ENCODE measurements around the gene GNPNAT1. TPM values are rescaled to one million over a fixed set of nuclear protein-coding genes. Genes with fewer than 3 reads are reported as not detected.
A peak's percentile ranks its signal among the peaks of the same experiment; 100 is the strongest.

The GNPNAT1 gene
- total and polyA plus RNA-seq, 2 experiments from 2014 or later, result 44.4 to 68.7 TPM

DNA sequence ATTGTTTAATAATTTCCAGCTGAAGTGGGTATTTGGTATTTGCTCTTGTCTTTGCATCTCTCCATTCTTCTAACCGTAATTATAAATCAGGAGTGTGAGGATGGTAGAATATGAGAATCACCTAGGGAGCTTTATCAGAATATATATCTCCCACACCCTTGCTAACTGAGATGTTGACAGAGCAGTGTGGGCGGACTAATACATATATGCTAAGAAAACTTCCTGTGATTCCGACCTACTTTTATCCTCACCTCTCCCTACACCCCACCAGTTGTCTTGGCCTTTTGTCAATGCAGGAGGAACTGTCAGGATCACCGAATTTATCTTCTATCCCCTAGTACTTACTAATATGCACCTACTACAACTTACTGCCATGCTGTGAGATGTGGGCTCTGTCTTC, 14.7 kb upstream of the GNPNAT1 start (continued):
- TF ChIP-seq, protein P1, sequence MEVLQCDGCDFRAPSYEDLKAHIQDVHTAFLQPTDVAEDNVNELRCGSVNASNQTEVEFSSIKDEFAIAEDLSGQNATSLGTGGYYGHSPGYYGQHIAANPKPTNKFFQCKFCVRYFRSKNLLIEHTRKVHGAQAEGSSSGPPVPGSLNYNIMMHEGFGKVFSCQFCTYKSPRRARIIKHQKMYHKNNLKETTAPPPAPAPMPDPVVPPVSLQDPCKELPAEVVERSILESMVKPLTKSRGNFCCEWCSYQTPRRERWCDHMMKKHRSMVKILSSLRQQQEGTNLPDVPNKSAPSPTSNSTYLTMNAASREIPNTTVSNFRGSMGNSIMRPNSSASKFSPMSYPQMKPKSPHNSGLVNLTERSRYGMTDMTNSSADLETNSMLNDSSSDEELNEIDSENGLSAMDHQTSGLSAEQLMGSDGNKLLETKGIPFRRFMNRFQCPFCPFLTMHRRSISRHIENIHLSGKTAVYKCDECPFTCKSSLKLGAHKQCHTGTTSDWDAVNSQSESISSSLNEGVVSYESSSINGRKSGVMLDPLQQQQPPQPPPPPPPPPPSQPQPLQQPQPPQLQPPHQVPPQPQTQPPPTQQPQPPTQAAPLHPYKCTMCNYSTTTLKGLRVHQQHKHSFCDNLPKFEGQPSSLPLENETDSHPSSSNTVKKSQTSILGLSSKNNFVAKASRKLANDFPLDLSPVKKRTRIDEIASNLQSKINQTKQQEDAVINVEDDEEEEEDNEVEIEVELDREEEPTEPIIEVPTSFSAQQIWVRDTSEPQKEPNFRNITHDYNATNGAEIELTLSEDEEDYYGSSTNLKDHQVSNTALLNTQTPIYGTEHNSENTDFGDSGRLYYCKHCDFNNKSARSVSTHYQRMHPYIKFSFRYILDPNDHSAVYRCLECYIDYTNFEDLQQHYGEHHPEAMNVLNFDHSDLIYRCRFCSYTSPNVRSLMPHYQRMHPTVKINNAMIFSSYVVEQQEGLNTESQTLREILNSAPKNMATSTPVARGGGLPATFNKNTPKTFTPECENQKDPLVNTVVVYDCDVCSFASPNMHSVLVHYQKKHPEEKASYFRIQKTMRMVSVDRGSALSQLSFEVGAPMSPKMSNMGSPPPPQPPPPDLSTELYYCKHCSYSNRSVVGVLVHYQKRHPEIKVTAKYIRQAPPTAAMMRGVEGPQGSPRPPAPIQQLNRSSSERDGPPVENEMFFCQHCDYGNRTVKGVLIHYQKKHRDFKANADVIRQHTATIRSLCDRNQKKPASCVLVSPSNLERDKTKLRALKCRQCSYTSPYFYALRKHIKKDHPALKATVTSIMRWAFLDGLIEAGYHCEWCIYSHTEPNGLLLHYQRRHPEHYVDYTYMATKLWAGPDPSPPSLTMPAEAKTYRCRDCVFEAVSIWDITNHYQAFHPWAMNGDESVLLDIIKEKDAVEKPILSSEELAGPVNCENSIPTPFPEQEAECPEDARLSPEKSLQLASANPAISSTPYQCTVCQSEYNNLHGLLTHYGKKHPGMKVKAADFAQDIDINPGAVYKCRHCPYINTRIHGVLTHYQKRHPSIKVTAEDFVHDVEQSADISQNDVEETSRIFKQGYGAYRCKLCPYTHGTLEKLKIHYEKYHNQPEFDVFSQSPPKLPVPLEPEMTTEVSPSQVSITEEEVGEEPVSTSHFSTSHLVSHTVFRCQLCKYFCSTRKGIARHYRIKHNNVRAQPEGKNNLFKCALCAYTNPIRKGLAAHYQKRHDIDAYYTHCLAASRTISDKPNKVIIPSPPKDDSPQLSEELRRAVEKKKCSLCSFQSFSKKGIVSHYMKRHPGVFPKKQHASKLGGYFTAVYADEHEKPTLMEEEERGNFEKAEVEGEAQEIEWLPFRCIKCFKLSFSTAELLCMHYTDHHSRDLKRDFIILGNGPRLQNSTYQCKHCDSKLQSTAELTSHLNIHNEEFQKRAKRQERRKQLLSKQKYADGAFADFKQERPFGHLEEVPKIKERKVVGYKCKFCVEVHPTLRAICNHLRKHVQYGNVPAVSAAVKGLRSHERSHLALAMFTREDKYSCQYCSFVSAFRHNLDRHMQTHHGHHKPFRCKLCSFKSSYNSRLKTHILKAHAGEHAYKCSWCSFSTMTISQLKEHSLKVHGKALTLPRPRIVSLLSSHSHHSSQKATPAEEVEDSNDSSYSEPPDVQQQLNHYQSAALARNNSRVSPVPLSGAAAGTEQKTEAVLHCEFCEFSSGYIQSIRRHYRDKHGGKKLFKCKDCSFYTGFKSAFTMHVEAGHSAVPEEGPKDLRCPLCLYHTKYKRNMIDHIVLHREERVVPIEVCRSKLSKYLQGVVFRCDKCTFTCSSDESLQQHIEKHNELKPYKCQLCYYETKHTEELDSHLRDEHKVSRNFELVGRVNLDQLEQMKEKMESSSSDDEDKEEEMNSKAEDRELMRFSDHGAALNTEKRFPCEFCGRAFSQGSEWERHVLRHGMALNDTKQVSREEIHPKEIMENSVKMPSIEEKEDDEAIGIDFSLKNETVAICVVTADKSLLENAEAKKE (CRISPR knock-in tag; IDR thresholded peaks at IDR 0.05), result no peak
- TF ChIP-seq NANOG (IDR thresholded peaks at IDR 0.05; ENCODE audit: borderline replicate concordance), result no peak
- no peak for TF ChIP-seq POLR2AphosphoS5 (IDR thresholded peaks at IDR 0.05; ENCODE audit: low read depth)

DNA sequence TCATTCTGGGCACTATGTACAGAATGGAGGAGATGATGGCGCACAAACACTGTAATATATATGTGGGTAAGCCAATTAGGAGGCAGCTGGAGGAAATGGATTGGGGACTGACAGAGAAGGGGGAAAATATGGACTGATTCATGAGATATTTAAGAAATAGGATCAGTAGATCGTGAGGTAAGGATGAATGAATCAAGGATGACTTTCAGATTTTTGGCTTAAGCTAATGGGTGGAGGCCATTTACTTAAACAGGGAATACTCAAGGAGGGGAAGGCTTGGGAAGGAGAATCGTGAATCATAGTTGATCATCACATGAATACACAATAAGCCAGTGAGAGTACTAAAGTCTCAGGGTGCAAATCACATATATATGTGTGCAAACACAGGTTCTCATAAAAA, 11.2 kb upstream of the GNPNAT1 start:
- H2AFZ ChIP-seq, result peak overlapping the region; percentile 75; the same call in 1 of the 2 replicates
- no peaks in the 10 kb centered on the region for H3K36me3 ChIP-seq (ENCODE audit: insufficient read depth)
- H3K4me3 Mint-ChIP-seq, result no peak overlapping the region
- H3K79me2 ChIP-seq (replicated peaks; ENCODE audit: insufficient read depth), result no peaks in the 10 kb centered on the region
- DNase-seq (ENCODE audit: low spot score) (no peak), ATAC-seq (no peak)
- no peaks in the 10 kb centered on the region for H3K9me3 Mint-ChIP-seq
- no peak overlapping the region for H3K4me3 ChIP-seq
- no peaks in the 10 kb centered on the region for H4K20me1 ChIP-seq (replicated peaks; ENCODE audit: insufficient read depth)
- H3K36me3 Mint-ChIP-seq (ENCODE audit: low read depth), result no peaks in the 10 kb centered on the region
- H3K4me1 ChIP-seq (ENCODE audit: insufficient read depth), result no peaks in the 10 kb centered on the region
- H3K9me2 ChIP-seq (ENCODE audit: insufficient read depth), result no peaks in the 10 kb centered on the region
- H3K27ac ChIP-seq (ENCODE audit: low read depth), result no peak overlapping the region
- H3K4me2 ChIP-seq, result no peak overlapping the region
- H3K27ac Mint-ChIP-seq, result no peak overlapping the region
- H3K27me3 ChIP-seq (ENCODE audit: insufficient read depth), result no peaks in the 10 kb centered on the region
- no peaks in the 10 kb centered on the region for H3K27me3 Mint-ChIP-seq (ENCODE audit: insufficient read depth, low read depth, poor library complexity)
- H3F3A ChIP-seq (replicated peaks; ENCODE audit: low read depth), result no peaks in the 10 kb centered on the region
- peaks cover 3% of the 10 kb centered on the region for H3K4me1 Mint-ChIP-seq
- TF ChIP-seq ZNF114 (CRISPR knock-in tag; IDR thresholded peaks at IDR 0.05), result no peak
- TF ChIP-seq, protein P2, sequence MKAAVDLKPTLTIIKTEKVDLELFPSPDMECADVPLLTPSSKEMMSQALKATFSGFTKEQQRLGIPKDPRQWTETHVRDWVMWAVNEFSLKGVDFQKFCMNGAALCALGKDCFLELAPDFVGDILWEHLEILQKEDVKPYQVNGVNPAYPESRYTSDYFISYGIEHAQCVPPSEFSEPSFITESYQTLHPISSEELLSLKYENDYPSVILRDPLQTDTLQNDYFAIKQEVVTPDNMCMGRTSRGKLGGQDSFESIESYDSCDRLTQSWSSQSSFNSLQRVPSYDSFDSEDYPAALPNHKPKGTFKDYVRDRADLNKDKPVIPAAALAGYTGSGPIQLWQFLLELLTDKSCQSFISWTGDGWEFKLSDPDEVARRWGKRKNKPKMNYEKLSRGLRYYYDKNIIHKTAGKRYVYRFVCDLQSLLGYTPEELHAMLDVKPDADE (IDR thresholded peaks at IDR 0.05), result no peak
- no peak for TF ChIP-seq NANOG (IDR thresholded peaks at IDR 0.05; ENCODE audit: borderline replicate concordance)
- TF ChIP-seq, protein P1 (CRISPR knock-in tag; IDR thresholded peaks at IDR 0.05), result no peak
- no peak for TF ChIP-seq EZH2phosphoT487 (IDR thresholded peaks at IDR 0.05; ENCODE audit: unreplicated experiment)
- TF ChIP-seq, protein P3, sequence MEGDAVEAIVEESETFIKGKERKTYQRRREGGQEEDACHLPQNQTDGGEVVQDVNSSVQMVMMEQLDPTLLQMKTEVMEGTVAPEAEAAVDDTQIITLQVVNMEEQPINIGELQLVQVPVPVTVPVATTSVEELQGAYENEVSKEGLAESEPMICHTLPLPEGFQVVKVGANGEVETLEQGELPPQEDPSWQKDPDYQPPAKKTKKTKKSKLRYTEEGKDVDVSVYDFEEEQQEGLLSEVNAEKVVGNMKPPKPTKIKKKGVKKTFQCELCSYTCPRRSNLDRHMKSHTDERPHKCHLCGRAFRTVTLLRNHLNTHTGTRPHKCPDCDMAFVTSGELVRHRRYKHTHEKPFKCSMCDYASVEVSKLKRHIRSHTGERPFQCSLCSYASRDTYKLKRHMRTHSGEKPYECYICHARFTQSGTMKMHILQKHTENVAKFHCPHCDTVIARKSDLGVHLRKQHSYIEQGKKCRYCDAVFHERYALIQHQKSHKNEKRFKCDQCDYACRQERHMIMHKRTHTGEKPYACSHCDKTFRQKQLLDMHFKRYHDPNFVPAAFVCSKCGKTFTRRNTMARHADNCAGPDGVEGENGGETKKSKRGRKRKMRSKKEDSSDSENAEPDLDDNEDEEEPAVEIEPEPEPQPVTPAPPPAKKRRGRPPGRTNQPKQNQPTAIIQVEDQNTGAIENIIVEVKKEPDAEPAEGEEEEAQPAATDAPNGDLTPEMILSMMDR (conservative IDR thresholded peaks at IDR 0.05; ENCODE audit: low read depth in 2 of 2), result no peak
